SU-DHL-6 (cell line): ENCODE measurements around the gene SYNGR1.

Source experiments
- EZH2phosphoT487 ChIP-seq: fragments of 200-600 bp; sonication (generic), shearing (Covaris generic); conservative IDR thresholded peaks from 2 replicates; pipeline ENCODE4 v1.6.1; 2018; ENCODE audit warnings: mild to moderate bottlenecking, antibody characterized with exemption, low read length, moderate library complexity, mixed read lengths
- TF ChIP-seq, protein P1 (sequence below): fragments of 200-600 bp; sonication (generic); IDR thresholded peaks from one replicate; pipeline ENCODE4 v1.5.1; 2017; ENCODE audit warnings: antibody characterized with exemption, mild to moderate bottlenecking, low read length, moderate library complexity; ENCODE audit not compliant: insufficient read depth, poor library complexity, severe bottlenecking

DNA sequence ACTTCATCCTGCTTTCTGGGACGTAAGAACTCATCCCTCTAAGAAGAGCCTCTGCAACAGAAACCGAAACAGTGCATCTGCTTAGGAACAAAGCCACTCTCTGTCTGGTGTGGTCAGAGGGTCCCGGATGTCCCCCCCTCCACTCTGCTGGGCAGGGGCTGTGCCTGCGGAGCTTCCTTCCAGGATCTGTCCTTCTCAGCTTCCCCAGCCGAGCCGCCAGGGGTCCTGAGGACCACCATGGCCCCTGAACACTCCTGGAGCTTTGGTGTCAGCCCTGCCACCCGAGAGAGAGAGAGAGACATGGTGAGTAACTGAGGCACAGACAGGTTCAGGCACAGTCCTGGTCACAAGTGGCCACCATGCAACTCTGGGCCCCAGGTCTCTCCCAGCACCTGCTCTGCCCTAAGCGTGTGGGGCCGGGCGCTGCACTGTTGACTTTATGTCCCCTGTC is 82.6 kb downstream of the SYNGR1 start:
- TF ChIP-seq, protein P1, sequence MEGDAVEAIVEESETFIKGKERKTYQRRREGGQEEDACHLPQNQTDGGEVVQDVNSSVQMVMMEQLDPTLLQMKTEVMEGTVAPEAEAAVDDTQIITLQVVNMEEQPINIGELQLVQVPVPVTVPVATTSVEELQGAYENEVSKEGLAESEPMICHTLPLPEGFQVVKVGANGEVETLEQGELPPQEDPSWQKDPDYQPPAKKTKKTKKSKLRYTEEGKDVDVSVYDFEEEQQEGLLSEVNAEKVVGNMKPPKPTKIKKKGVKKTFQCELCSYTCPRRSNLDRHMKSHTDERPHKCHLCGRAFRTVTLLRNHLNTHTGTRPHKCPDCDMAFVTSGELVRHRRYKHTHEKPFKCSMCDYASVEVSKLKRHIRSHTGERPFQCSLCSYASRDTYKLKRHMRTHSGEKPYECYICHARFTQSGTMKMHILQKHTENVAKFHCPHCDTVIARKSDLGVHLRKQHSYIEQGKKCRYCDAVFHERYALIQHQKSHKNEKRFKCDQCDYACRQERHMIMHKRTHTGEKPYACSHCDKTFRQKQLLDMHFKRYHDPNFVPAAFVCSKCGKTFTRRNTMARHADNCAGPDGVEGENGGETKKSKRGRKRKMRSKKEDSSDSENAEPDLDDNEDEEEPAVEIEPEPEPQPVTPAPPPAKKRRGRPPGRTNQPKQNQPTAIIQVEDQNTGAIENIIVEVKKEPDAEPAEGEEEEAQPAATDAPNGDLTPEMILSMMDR: no peak
- no peak for TF ChIP-seq EZH2phosphoT487
